ENCODE results near the gene RHEB. TPM values are rescaled to one million over a fixed set of nuclear protein-coding genes. Genes with fewer than 3 reads are reported as not detected.

The RHEB gene
- total and polyA plus RNA-seq, 2 of the 4 experiments (the other 2 are of a cell fraction), result 19.7 to 67.2 TPM

DNA sequence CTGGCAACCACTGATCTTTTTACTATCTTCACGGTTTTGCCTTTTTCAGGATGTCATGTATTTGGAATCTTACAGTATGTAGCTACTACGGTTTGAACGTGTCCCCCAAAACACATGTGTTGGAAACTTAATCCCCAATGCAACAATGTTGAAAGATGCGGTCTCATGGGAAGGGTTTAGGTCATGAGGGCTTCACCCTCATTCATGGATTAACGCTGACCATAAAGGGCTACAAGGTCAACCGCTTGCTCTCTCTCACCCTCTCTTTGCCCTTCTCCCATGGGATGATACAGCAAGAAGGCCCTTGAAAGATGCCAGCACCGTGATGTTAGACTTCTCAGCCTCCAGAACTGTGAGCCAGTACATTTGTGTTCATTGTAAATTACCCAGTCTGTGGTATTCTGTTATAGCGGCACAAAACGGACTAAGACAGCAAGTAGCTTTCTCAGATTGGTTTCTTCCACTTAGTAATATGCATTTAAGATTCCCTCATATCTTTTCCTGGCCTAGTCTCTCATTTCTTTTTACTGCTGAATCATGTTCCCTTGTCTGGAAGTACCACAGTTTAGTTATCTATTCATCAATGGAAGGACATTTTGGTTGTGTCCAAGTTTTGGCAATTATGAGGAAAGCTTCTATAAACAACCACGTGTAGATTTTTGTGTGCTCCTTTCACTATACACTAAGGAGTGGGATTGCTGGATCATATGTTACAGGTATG, 76.8 kb downstream of the RHEB start:
- H3K79me1 ChIP-seq (ENCODE audit: low read depth in 1 of 2, low read length in 2 of 2), result no peaks in the 10 kb centered on the region
- H2BK15ac ChIP-seq (ENCODE audit: low read depth, low read length), result no peak overlapping the region
- intact Hi-C loops (cut with micrococcal nuclease), result no loop called here
- CTCF ChIA-PET, result interaction anchor here (1.1 to 1.2 kb wide), 2 partner anchors 77 to 128 kb away, joined by 4 read pairs; no protein-coding TSS in a partner anchor
- no peak overlapping the region for H3K9ac ChIP-seq (ENCODE audit: low read depth, low read length)
- no peak overlapping the region for H4K8ac ChIP-seq (ENCODE audit: low read depth in 2 of 2, low read length in 2 of 2)
- WGBS, 2 experiments (ENCODE audit: extremely low coverage in 2 of 2, insufficient read length in 1 of 2), result no CpG with 5 or more reads among the region's 10 CpGs
- H3K14ac ChIP-seq (replicated peaks; ENCODE audit: low read depth, low read length), result no peak overlapping the region
- H3K27ac ChIP-seq (ENCODE audit: insufficient read depth, low read length), result no peak overlapping the region
- H3K9me3 ChIP-seq (ENCODE audit: control insufficient read depth, insufficient read depth, low read length), result no peaks in the 10 kb centered on the region
- BruUV-seq (replicated peaks), result no TSS peak
- no peak for ATAC-seq (ENCODE audit: low read depth)
- H2AK5ac ChIP-seq (ENCODE audit: low read depth, low read length), result no peak overlapping the region
- in situ Hi-C loops (cut with MboI; ENCODE audit: low sequenced_read_pairs), result no loop called here
- TF ChIP-seq POLR2A (IDR thresholded peaks at IDR 0.05; ENCODE audit: low read depth, low read length) (no peak), CEBPB (IDR thresholded peaks at IDR 0.05; ENCODE audit: low read depth, low read length) (no peak), FOS (IDR thresholded peaks at IDR 0.05; ENCODE audit: low read depth, low read length) (no peak), NFE2L2 (IDR thresholded peaks at IDR 0.05; ENCODE audit: low read depth, low read length) (no peak; the same call in 1 of the 2 replicates), MXI1 (IDR thresholded peaks at IDR 0.05; ENCODE audit: borderline replicate concordance, low read depth, low read length) (no peak), RCOR1 (IDR thresholded peaks at IDR 0.05; ENCODE audit: insufficient replicate concordance, low read length) (no peak), SMC3 (IDR thresholded peaks at IDR 0.05; ENCODE audit: low read depth, low read length) (no peak), MAFK (IDR thresholded peaks at IDR 0.05; ENCODE audit: low read depth, low read length) (no peak)
- TF ChIP-seq, protein P1, sequence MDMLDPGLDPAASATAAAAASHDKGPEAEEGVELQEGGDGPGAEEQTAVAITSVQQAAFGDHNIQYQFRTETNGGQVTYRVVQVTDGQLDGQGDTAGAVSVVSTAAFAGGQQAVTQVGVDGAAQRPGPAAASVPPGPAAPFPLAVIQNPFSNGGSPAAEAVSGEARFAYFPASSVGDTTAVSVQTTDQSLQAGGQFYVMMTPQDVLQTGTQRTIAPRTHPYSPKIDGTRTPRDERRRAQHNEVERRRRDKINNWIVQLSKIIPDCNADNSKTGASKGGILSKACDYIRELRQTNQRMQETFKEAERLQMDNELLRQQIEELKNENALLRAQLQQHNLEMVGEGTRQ (IDR thresholded peaks at IDR 0.05; ENCODE audit: low read depth, low read length), result no peak
- TF ChIP-seq, protein P2, sequence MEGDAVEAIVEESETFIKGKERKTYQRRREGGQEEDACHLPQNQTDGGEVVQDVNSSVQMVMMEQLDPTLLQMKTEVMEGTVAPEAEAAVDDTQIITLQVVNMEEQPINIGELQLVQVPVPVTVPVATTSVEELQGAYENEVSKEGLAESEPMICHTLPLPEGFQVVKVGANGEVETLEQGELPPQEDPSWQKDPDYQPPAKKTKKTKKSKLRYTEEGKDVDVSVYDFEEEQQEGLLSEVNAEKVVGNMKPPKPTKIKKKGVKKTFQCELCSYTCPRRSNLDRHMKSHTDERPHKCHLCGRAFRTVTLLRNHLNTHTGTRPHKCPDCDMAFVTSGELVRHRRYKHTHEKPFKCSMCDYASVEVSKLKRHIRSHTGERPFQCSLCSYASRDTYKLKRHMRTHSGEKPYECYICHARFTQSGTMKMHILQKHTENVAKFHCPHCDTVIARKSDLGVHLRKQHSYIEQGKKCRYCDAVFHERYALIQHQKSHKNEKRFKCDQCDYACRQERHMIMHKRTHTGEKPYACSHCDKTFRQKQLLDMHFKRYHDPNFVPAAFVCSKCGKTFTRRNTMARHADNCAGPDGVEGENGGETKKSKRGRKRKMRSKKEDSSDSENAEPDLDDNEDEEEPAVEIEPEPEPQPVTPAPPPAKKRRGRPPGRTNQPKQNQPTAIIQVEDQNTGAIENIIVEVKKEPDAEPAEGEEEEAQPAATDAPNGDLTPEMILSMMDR (conservative IDR thresholded peaks at IDR 0.05; ENCODE audit: low read depth, low read length), result no peak
- TF ChIP-seq, protein P3, sequence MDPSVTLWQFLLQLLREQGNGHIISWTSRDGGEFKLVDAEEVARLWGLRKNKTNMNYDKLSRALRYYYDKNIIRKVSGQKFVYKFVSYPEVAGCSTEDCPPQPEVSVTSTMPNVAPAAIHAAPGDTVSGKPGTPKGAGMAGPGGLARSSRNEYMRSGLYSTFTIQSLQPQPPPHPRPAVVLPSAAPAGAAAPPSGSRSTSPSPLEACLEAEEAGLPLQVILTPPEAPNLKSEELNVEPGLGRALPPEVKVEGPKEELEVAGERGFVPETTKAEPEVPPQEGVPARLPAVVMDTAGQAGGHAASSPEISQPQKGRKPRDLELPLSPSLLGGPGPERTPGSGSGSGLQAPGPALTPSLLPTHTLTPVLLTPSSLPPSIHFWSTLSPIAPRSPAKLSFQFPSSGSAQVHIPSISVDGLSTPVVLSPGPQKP (IDR thresholded peaks at IDR 0.05; ENCODE audit: borderline replicate concordance, low read depth, low read length), result no peak
- H3K4me1 ChIP-seq (ENCODE audit: control insufficient read depth, insufficient read depth, low read length), result peaks cover 6% of the 10 kb centered on the region; the same call in 1 of the 2 replicates
- no peak overlapping the region for H2BK5ac ChIP-seq (ENCODE audit: low read depth, low read length, poor library complexity, severe bottlenecking)
- dilution Hi-C loops (cut with HindIII; ENCODE audit: low sequenced_read_pairs, unreplicated experiment), result no loop called here
- H4K5ac ChIP-seq (ENCODE audit: low read depth, low read length), result no peak overlapping the region
- H4K20me1 ChIP-seq (ENCODE audit: insufficient read depth, low read length), result no peaks in the 10 kb centered on the region
- H2BK20ac ChIP-seq (ENCODE audit: low read depth, low read length), result no peak overlapping the region
- peaks cover 14% of the 10 kb centered on the region for H3K27me3 ChIP-seq (ENCODE audit: control insufficient read depth, insufficient read depth, low read length)
- no peak overlapping the region for H2AFZ ChIP-seq (replicated peaks; ENCODE audit: low read length, poor library complexity)
- H3K18ac ChIP-seq (ENCODE audit: low read depth, low read length), result no peak overlapping the region
- no peak overlapping the region for H3K4me2 ChIP-seq (ENCODE audit: low read depth, low read length)
- DNase-seq, result no peak
- H3K4me3 ChIP-seq (ENCODE audit: insufficient read depth, low read depth, low read length), result no peak overlapping the region
- no peak overlapping the region for H4K91ac ChIP-seq (ENCODE audit: insufficient read depth, low read depth, low read length)
- H3K23ac ChIP-seq (ENCODE audit: low read depth, low read length), result no peak overlapping the region
- no peak overlapping the region for H2AK9ac ChIP-seq (replicated peaks; ENCODE audit: low read depth, low read length, poor library complexity)
- no peak overlapping the region for H3K4ac ChIP-seq (ENCODE audit: low read depth, low read length)
- no peaks in the 10 kb centered on the region for H3K9me1 ChIP-seq (ENCODE audit: insufficient read depth, low read length)
- no peaks in the 10 kb centered on the region for H3K36me3 ChIP-seq (ENCODE audit: control insufficient read depth, insufficient read depth, low read length)
- no peak overlapping the region for H3K56ac ChIP-seq (ENCODE audit: extremely low read depth, insufficient read depth, low read length)
- POLR2A ChIA-PET (ENCODE audit: unreplicated experiment), result no interaction called here
- H2BK120ac ChIP-seq (ENCODE audit: low read depth, low read length), result no peak overlapping the region
